ENCODE results near the gene GCHFR.

Gene GCHFR

GRCh38 chr15:40782609-40783227 is 18.9 kb downstream of the GCHFR start:
- peak in 1 of 2 experiments; percentile 29 for DNase-seq

GRCh38 chr15:40785164-40785563 is 21.3 kb downstream of the GCHFR start:
- DNase-seq = no peak

- no peak for DNase-seq
These were observed 21.9 kb downstream of the GCHFR start for GRCh38 chr15:40785814-40786213.

- DNase-seq = no peak
These were observed 23.5 kb downstream of the GCHFR start for GRCh38 chr15:40787344-40787841.

- DNase-seq = no peak
These were observed 24.1 kb downstream of the GCHFR start for GRCh38 chr15:40787991-40788390.

- no peak for DNase-seq
These were observed 25.3 kb downstream of the GCHFR start for GRCh38 chr15:40789119-40789518.

- DNase-seq = no peak
These were observed 26.1 kb downstream of the GCHFR start for GRCh38 chr15:40789999-40790398.

- no peak for DNase-seq
These were observed 26.9 kb downstream of the GCHFR start for GRCh38 chr15:40790718-40791117.

- DNase-seq = no peak
These were observed 28.5 kb downstream of the GCHFR start for GRCh38 chr15:40792394-40792793.

- DNase-seq = peak in 1 of 2 experiments; percentile 2
These were observed 29.5 kb downstream of the GCHFR start for GRCh38 chr15:40793216-40793989.

GRCh38 chr15:40796041-40796440 is 32.2 kb downstream of the GCHFR start:
- no peak for DNase-seq

- no peak for DNase-seq
These were observed 32.6 kb downstream of the GCHFR start for GRCh38 chr15:40796512-40796911.

GRCh38 chr15:40799523-40799922 is 35.7 kb downstream of the GCHFR start:
- no peak for DNase-seq

- no peak for DNase-seq
These were observed 39.2 kb downstream of the GCHFR start for GRCh38 chr15:40803076-40803475.

GRCh38 chr15:40803688-40804087 is 39.8 kb downstream of the GCHFR start:
- no peak for DNase-seq

- no peak for DNase-seq
These were observed 42.8 kb downstream of the GCHFR start for GRCh38 chr15:40806672-40807027.

GRCh38 chr15:40807028-40807887 is 43.4 kb downstream of the GCHFR start, which contains the start of the genes DNAJC17 and ZFYVE19:
Gene DNAJC17 (minus strand): TSS chr15:40807473. CDS start chr15:40807446, 27 bp downstream.
Gene ZFYVE19 (plus strand): TSS chr15:40807089. CDS start chr15:40807590, 501 bp downstream.
- peak; percentile 93 to 97 for DNase-seq

GRCh38 chr15:40807888-40808461 is 44.1 kb downstream of the GCHFR start:
- no peak for DNase-seq

- DNase-seq = no peak
These were observed 45.1 kb downstream of the GCHFR start for GRCh38 chr15:40808861-40809450.

GRCh38 chr15:40812721-40813425 is 49.0 kb downstream of the GCHFR start:
- DNase-seq = no peak

- peak in 1 of 2 experiments; percentile 11 for DNase-seq
These were observed 51.3 kb downstream of the GCHFR start for GRCh38 chr15:40815042-40815698.
